HG03066 (cell line): ENCODE results near the gene MX1.
A peak's percentile ranks its signal among the peaks of the same experiment; 100 is the strongest.

Experiments
- ATAC-seq: cut with Tn5 transposase; IDR thresholded peaks from one replicate; pipeline ENCODE4 v1.9.1; 2021; ENCODE audit warnings: low read depth; ENCODE audit not compliant: unreplicated experiment

The MX1 gene

GRCh38 chr21:41429925-41430491, 4.0 kb downstream of the MX1 start:
- ATAC-seq = no peak

GRCh38 chr21:41431788-41432548, 5.9 kb downstream of the MX1 start:
- ATAC-seq = peak; percentile 86

- no peak for ATAC-seq
Observed at GRCh38 chr21:41432562-41433460, 6.8 kb downstream of the MX1 start.

GRCh38 chr21:41433566-41433965, 7.5 kb downstream of the MX1 start:
- ATAC-seq = no peak

- no peak for ATAC-seq
Observed at GRCh38 chr21:41435706-41436105, 9.7 kb downstream of the MX1 start.

GRCh38 chr21:41437729-41438128, 11.7 kb downstream of the MX1 start:
- no peak for ATAC-seq

- no peak for ATAC-seq
Observed at GRCh38 chr21:41438425-41439113, 12.5 kb downstream of the MX1 start.

GRCh38 chr21:41439248-41439647, 13.2 kb downstream of the MX1 start:
- ATAC-seq = no peak

GRCh38 chr21:41441546-41441945, 15.5 kb downstream of the MX1 start:
- no peak for ATAC-seq

GRCh38 chr21:41442481-41443186, 16.6 kb downstream of the MX1 start:
- no peak for ATAC-seq

GRCh38 chr21:41443562-41443961, 17.5 kb downstream of the MX1 start:
- no peak for ATAC-seq

- no peak for ATAC-seq
Observed at GRCh38 chr21:41444703-41445464, 18.8 kb downstream of the MX1 start.

GRCh38 chr21:41445465-41445862, 19.4 kb downstream of the MX1 start:
- no peak for ATAC-seq

GRCh38 chr21:41446586-41446985, 20.5 kb downstream of the MX1 start:
- no peak for ATAC-seq

GRCh38 chr21:41447356-41447755, 21.3 kb downstream of the MX1 start:
- no peak for ATAC-seq

- ATAC-seq = no peak
Observed at GRCh38 chr21:41449613-41450012, 23.6 kb downstream of the MX1 start.

- ATAC-seq = no peak
Observed at GRCh38 chr21:41451753-41452676, 26.0 kb downstream of the MX1 start.

GRCh38 chr21:41453198-41453597, 27.2 kb downstream of the MX1 start:
- ATAC-seq = no peak
